Small intestine (tissue), 7 donors: ENCODE data around the gene FNTB. TPM values are rescaled to one million over a fixed set of nuclear protein-coding genes. Genes with fewer than 3 reads are reported as not detected.

Experiments
- DNase-seq, 2 donors: peaks; one replicate each; pipeline versions ENCODE4 v3.0.0 to v3.0.0-alpha.2; 2013
- FAIRE-seq: peaks from 2 replicates; lab custom pipeline; 2012; peaks lifted over from hg19 to GRCh38; lab: Jason Lieb, UNC
- H3K27ac ChIP-seq, 3 donors: one replicate each; pipeline ENCODE4 v1.5.1; 2013; ENCODE audit warnings: low read length in 2 of 3, mild to moderate bottlenecking in 2 of 3, control low read depth in 1 of 3, inconsistent platforms in 1 of 3, low read depth in 1 of 3, moderate library complexity in 1 of 3
- H3K27me3 ChIP-seq, 3 donors: one replicate each; pipeline ENCODE4 v1.6.1; 2013; ENCODE audit warnings: low read length in 3 of 3, inconsistent platforms in 1 of 3; ENCODE audit not compliant: control insufficient read depth in 3 of 3, insufficient read depth in 3 of 3
- H3K36me3 ChIP-seq, 3 donors: one replicate each; pipeline ENCODE4 v1.6.1; 2013; ENCODE audit warnings: low read length in 3 of 3, inconsistent platforms in 1 of 3, low read depth in 1 of 3, mild to moderate bottlenecking in 1 of 3, moderate library complexity in 1 of 3; ENCODE audit not compliant: control insufficient read depth in 3 of 3, insufficient read depth in 2 of 3
- H3K4me1 ChIP-seq, 3 donors: one replicate each; pipeline ENCODE4 v1.6.1; 2013; ENCODE audit warnings: low read length in 2 of 3, inconsistent platforms in 1 of 3, low read depth in 1 of 3, mild to moderate bottlenecking in 1 of 3, moderate library complexity in 1 of 3; ENCODE audit not compliant: control insufficient read depth in 3 of 3, insufficient read depth in 2 of 3
- H3K4me3 ChIP-seq, 3 donors: one replicate each; pipeline ENCODE4 v1.5.1; 2013; ENCODE audit warnings: low read length in 3 of 3, control low read depth in 1 of 3, inconsistent platforms in 1 of 3, low read depth in 1 of 3, mild to moderate bottlenecking in 1 of 3, moderate library complexity in 1 of 3
- H3K9me3 ChIP-seq, 2 donors: one replicate each; pipeline ENCODE4 v1.6.1; 2013; ENCODE audit warnings: low read depth in 1 of 2, low read length in 1 of 2; ENCODE audit not compliant: control insufficient read depth in 2 of 2, insufficient read depth in 1 of 2
- WGBS, 3 donors: extraction: QIAGEN DNeasy Blood & Tissue Kit; methylation state at CpG; one replicate each; pipeline ENCODE4 v1.1.7; 2013; 5-methylcytosine and 5-hydroxymethylcytosine counted together
- polyA plus RNA-seq, 4 donors: library from polyadenylated mRNA; stranded (reverse) in 3 of 4; unstranded in 1 of 4; fragments of 200-250 nt in 3 of 4; fragments of 120-200 nt in 1 of 4; gene quantifications; one replicate each; pipeline versions ENCODE4 v1.2.1 to v1.2.3, GENCODE V29; 2013
- donor health status: healthy with polysubstance abuse.
- donor health status: control.
- donor health status: control.
- donor health status: Bipolar disorder and iron deficiency.
- donor health status: healthy.

The FNTB gene
- polyA plus RNA-seq, 4 donors = 6.7 to 25.3 (median 8.7) TPM

DNA sequence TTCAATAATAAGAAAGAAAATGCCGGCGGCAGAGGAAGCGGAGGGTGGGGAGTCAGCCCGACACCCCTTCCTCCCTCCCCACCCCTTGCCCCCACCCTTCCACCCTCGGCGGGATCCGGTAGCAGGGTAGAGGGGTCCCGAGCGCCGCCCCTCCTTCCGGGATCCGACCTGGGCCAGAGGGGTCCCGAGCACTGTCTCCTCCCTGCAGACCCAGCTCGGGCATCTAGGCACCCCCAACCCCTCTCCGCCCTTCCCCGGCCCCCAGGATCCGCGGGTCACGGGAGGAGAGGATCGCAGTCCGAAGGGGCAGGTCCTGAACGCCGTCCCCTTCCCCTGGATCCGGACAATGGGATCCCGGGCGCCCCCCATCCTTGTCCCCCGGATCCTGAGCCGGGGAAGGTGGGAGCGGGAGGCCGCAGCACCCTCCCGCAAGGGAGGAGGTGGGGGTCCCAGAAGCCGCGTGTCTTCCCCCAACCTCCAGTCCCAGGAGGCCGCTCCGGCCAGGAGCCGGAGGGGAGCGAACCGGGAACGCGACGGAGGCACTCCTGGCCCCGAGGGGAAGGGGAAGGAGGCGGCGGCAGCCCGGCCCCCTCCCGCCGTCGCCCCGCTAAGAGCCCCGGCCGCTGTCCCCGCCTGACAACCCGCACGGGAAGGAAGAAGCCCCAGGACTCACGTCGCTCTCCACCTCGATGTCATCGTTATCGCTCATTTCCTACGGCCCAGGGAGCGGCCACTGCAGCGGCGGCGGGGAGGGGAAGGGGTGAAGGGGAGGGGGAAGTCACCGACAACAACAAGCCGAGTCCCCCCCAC is 115.1 kb downstream of the FNTB start:
- WGBS, 3 donors = 0 to 1% (median 0%) methylated on average over 33 to 66 of the region's 66 CpGs
- peak overlapping the region; percentile 92 to 99 (median 94) for H3K4me3 ChIP-seq
- no peaks in the 10 kb centered on the region for H3K27me3 ChIP-seq
- FAIRE-seq (no peak), DNase-seq (peak in 1 of 2 donors; percentile 20)
- peaks cover 0 to under 1% (median 0%) of the 10 kb centered on the region in 3 donors for H3K36me3 ChIP-seq
- peak overlapping the region; percentile 86 to 98 (median 97) for H3K27ac ChIP-seq
- peaks cover 6 to 13% (median 10%) of the 10 kb centered on the region in 3 donors for H3K4me1 ChIP-seq
- H3K9me3 ChIP-seq = no peaks in the 10 kb centered on the region

DNA sequence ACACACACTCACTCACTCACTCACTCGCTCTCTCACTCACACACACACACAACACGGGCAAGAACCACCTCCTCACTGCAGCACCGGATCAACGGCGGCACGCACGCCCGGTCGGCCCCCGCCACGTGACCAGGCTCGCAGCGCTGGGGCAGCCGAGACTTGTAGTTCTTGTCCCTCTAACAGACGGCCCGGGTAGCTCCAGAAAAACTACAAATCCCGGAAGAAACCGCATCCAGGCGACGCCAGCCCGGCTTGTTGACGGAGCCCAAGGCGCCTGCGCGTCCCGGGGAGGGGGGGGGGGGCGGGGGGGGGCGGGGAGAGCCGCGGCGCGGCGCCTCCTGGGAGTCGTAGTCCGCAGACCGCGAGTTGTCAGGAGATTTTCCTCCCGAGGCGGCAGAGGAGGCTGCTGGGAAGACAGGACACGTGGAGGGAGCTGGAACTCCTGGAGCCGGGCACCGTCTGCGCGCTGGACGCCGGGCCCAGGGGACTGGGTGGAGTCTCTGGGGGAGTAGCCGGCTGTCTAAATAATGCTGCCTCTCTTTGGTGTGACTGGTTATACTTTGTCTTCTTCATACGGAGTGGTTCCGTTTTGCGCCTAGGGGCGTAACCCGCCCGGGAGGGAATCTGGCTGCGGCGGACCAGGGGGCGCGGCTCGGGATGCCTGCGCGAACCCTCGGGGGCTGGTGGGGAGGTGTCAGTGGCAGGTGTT is 115.9 kb downstream of the FNTB start, which contains the start of gene MAX:
TSS of gene MAX (minus strand) at position 77 of the 709 bp plus-strand sequence. CDS start 178 bp downstream, outside the sequence.
- peaks cover 6 to 10% (median 6%) of the 10 kb centered on the region in 3 donors for H3K4me1 ChIP-seq
- H3K36me3 ChIP-seq = no peaks in the 10 kb centered on the region
- no peaks in the 10 kb centered on the region for H3K9me3 ChIP-seq
- H3K27me3 ChIP-seq = no peaks in the 10 kb centered on the region
- 0 to 1% (median 0%) methylated on average over 47 to 61 of the region's 61 CpGs for WGBS, 3 donors
- H3K4me3 ChIP-seq = peak within 1 kb of the TSS; percentile 92 to 99 (median 94)
- FAIRE-seq (no peak), DNase-seq (peak; percentile 98 to 99)
- peak within 1 kb of the TSS; percentile 86 to 98 (median 97) for H3K27ac ChIP-seq

DNA sequence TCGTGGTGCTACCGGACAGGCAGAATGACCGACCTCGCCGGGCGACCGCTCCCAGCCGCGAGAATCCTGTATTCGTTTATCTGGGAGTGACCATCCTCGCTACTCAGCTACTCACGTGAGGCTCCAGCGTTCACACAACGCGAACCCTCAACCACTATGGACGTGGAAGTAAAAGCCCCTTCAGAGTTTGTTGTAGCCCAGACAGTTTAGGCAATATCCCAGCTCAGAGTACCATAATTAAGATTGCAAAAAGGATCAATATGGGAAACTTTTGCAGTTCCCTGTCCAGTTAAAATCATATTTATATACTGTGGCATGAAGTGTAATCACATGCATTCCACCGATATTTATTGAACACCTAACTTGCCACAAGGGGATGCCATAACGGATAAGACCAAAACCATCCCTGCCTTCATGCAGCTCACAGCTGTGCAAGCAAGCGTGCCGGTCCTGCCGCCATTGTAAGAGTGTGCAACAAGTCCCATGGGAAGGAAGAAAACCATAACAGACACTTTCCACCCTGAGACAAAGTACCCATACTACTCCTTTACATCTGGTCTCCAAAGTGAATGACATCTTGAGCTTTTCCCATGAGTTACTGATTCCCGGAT is 116.6 kb downstream of the FNTB start:
- H3K36me3 ChIP-seq = no peaks in the 10 kb centered on the region
- H3K4me3 ChIP-seq = peak overlapping the region; percentile 20 to 82 (median 44)
- WGBS, 3 donors = 9 to 10% (median 9%) methylated on average over 21 to 22 of the region's 22 CpGs
- H3K27ac ChIP-seq = peak overlapping the region; percentile 6 to 81 (median 22)
- no peaks in the 10 kb centered on the region for H3K9me3 ChIP-seq
- DNase-seq (no peak), FAIRE-seq (no peak)
- H3K27me3 ChIP-seq = no peaks in the 10 kb centered on the region
- peaks cover under 1 to 5% (median 5%) of the 10 kb centered on the region in 3 donors for H3K4me1 ChIP-seq

DNA sequence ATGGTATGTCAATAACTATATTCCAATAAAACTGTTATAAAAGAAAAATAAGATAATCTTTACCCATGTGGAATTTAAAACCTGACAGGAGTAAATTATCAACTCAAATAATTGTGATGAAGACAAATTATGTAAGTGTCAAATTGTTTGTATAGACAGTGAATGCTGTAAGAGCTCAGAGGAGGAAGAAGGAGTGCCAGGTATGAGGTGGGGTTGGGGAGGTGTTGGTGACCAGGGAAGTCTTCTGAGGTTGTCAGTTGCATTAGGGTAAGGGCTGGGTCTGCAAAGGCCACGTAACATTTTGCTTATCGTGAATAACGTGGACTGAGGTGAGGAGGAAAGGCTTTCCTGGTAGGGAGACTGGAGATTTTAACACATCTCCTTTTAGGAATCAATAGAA is 118.1 kb downstream of the FNTB start:
- Histone ChIP-seq H3K4me1 (peaks cover 0 to 5% (median 4%) of the 10 kb centered on the region in 3 donors), H3K27ac (no peak overlapping the region), H3K4me3 (no peak overlapping the region), H3K9me3 (no peaks in the 10 kb centered on the region), H3K36me3 (no peaks in the 10 kb centered on the region), H3K27me3 (no peaks in the 10 kb centered on the region)
- WGBS, 3 donors = 24 to 75% (median 33%) methylated on average over 3 of the region's 3 CpGs
- FAIRE-seq (no peak), DNase-seq (peak in 1 of 2 donors; percentile 54)

DNA sequence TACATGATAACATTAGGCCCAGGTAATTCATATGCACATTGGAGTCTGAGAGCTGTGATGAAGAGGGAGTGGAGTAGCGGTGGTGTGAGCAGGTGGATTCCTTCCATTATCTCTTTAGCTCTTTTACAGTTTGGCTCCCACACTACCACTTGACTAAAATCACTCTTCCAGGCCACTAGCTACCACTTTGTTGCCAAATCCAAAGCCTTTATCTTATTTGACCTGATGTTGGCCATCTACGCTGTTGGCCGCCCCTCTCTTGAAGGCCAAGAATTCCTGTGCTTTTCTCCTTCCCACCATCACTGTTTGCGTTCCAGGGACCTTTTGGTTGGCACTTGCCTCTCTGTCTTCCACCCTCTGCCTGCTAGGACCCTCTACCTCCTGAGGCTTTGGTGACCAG is 119.6 kb downstream of the FNTB start:
- no peak for FAIRE-seq
- Histone ChIP-seq H3K4me3 (no peak overlapping the region), H3K4me1 (peaks cover 0 to 4% (median 3%) of the 10 kb centered on the region in 3 donors), H3K36me3 (no peaks in the 10 kb centered on the region), H3K27me3 (no peaks in the 10 kb centered on the region), H3K9me3 (no peaks in the 10 kb centered on the region), H3K27ac (no peak overlapping the region)
- no peak for DNase-seq
- WGBS, 3 donors = 89 to 97% (median 94%) methylated on average over 4 of the region's 4 CpGs

DNA sequence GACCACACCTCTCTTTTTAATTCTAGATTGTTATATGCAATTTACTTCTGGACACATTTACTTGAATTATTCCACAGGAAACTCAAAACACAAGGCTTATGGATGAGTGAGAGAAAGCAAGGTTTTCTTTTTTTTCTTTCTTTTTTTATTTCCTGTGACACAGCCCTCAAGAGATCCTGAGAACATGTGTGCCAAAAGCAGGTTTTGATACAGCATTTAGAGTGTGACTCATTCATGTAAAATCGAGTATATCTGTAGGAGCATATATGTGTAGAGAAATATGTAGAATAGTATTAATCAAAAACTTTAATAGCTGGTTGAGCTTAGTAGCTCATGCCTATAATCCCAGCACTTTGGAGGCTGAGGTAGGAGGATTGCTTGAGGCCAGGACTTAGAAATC is 120.0 kb downstream of the FNTB start:
- no peak for DNase-seq
- WGBS, 3 donors = 55 to 59% (median 57%) methylated on average over 1 of the region's 1 CpG

DNA sequence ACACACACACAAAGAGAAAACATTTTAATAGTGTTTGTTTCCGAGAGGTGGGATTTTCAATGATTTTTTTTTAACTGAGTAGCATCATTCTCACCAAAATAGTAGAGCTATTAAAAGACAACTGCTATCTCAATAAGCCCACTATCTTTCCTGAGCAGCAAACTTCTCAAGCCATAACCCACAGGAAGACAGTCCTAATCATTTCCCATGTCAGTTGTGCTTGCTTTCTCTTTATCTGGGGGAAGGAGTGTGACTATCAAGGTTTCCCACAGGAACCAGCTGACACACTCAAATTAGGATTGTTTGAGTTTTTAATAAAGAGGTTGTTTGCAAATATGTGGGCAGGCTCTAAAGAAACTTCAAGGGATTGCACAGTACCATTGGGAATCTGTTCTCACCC is 120.5 kb downstream of the FNTB start:
- FAIRE-seq (no peak), DNase-seq (no peak)
- Histone ChIP-seq H3K4me3 (no peak overlapping the region), H3K4me1 (peaks cover 0 to 4% (median 3%) of the 10 kb centered on the region in 3 donors), H3K36me3 (no peaks in the 10 kb centered on the region), H3K9me3 (no peaks in the 10 kb centered on the region), H3K27ac (no peak overlapping the region), H3K27me3 (no peaks in the 10 kb centered on the region)
- WGBS, 3 donors = 71 to 92% (median 84%) methylated on average over 1 of the region's 1 CpG

More for the DNA sequence above, 120.0 kb downstream of the FNTB start:
- no peaks in the 10 kb centered on the region for H3K36me3 ChIP-seq
- H3K4me1 ChIP-seq = peaks cover 0 to 4% (median 3%) of the 10 kb centered on the region in 3 donors
- FAIRE-seq = no peak
- no peak overlapping the region for H3K4me3 ChIP-seq
- H3K27ac ChIP-seq = no peak overlapping the region
- no peaks in the 10 kb centered on the region for H3K9me3 ChIP-seq
- H3K27me3 ChIP-seq = no peaks in the 10 kb centered on the region

DNA sequence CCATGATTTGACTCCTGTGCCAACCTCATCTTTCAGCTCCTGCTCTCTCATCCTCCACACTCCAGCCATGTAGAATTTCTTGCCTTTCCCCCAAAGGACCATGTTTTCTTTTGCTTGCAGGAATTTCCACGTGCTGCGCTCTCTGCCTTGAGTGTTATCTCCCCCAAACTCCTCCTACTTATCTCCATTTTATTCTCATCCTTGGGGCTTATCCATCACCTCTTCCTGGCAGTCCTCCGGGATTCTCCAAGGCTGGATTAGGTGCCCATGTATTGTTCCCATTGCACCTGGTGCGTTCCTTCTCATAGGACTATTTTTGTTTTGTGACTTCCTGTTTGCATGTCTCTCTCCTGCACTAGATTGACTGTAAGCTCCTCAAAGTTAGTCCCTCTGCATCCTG is 122.7 kb downstream of the FNTB start:
- H3K36me3 ChIP-seq = no peaks in the 10 kb centered on the region
- no peak for DNase-seq
- H3K27ac ChIP-seq = no peak overlapping the region
- H3K9me3 ChIP-seq = no peaks in the 10 kb centered on the region
- FAIRE-seq = no peak
- no peaks in the 10 kb centered on the region for H3K27me3 ChIP-seq
- no peak overlapping the region for H3K4me3 ChIP-seq
- peaks cover 0 to 1% (median 0%) of the 10 kb centered on the region in 3 donors for H3K4me1 ChIP-seq
- 83 to 86% (median 84%) methylated on average over 4 of the region's 4 CpGs for WGBS, 3 donors
